Activated naive CD4-positive, alpha-beta T cell treated with anti-CD3 and anti-CD28 coated beads, Interleukin-2, amount 50 U/mL, for 24 hours (primary cell): ENCODE measurements around the gene NAA20.

Experiments
- H3K27ac Mint-ChIP-seq: one replicate; pipeline ENCODE4 v1.8.0; 2021; ENCODE audit warnings: mild to moderate bottlenecking, mixed read lengths
- H3K27me3 Mint-ChIP-seq: one replicate; pipeline ENCODE4 v1.8.0; 2021; ENCODE audit warnings: mixed read lengths
- H3K36me3 Mint-ChIP-seq: one replicate; pipeline ENCODE4 v1.8.0; 2021; ENCODE audit warnings: mixed read lengths
- H3K4me1 Mint-ChIP-seq: one replicate; pipeline ENCODE4 v1.8.0; 2021; ENCODE audit warnings: mixed read lengths
- H3K4me3 Mint-ChIP-seq: one replicate; pipeline ENCODE4 v1.8.0; 2021; ENCODE audit warnings: mild to moderate bottlenecking, mixed read lengths
- H3K9me3 Mint-ChIP-seq: one replicate; pipeline ENCODE4 v1.8.0; 2021; ENCODE audit warnings: mixed read lengths

The NAA20 gene

GRCh38 chr20:19978511-19979210 lies 38.5 kb upstream of the NAA20 start:
- Mint-ChIP-seq H3K27ac (no peak overlapping the region), H3K27me3 (peaks cover 1% of the 10 kb centered on the region), H3K4me1 (peaks cover 7% of the 10 kb centered on the region), H3K36me3 (no peaks in the 10 kb centered on the region), H3K9me3 (no peaks in the 10 kb centered on the region), H3K4me3 (no peak overlapping the region)

DNA sequence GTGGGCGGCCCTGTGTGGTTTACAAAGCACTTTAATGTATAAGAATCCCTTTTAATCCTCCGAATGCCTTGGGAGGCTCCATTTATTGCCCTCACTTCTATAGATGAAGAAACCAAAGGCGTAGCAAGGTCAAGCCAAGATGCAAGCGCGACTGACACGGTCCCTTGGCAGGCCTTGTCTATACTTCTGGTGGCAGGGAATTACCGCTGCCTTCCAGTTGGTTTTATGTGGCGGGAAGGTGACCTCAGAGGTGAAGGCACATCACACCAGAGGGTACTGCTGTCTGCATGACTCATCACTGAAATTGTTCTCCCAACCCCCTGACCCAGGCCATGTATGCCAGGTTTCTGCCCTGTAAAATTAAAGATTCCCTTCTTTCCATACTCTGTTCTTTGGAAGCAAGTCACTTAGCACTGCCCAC lies 36.1 kb upstream of the NAA20 start:
- Mint-ChIP-seq H3K4me3 (no peak overlapping the region), H3K4me1 (peaks cover 7% of the 10 kb centered on the region), H3K27me3 (peaks cover 1% of the 10 kb centered on the region), H3K36me3 (no peaks in the 10 kb centered on the region), H3K9me3 (no peaks in the 10 kb centered on the region), H3K27ac (no peak overlapping the region)

- Mint-ChIP-seq H3K4me3 (no peak overlapping the region), H3K4me1 (no peaks in the 10 kb centered on the region), H3K9me3 (no peaks in the 10 kb centered on the region), H3K27ac (no peak overlapping the region), H3K27me3 (peaks cover 3% of the 10 kb centered on the region), H3K36me3 (no peaks in the 10 kb centered on the region)
Measured at GRCh38 chr20:19986419-19986818, 30.7 kb upstream of the NAA20 start.

DNA sequence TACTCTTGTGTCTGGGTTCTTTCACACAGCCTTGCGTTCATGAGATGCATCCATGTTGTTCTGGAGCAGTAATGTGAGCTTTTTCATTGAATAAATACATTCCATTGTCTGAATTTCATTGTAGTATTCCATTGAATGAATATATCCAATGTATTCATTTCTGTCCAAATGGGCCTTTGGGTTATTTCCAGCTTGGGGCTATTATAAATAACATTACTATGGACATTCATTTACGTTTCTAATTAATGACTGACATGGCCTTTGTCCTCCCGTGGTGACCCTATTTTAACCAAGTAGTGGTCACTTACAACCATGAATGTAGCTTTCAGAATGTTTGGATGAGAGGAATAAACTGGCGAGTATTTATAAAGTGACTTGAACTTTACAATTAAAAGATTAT lies 30.1 kb upstream of the NAA20 start:
- Mint-ChIP-seq H3K27ac (no peak overlapping the region), H3K27me3 (peaks cover 3% of the 10 kb centered on the region), H3K36me3 (no peaks in the 10 kb centered on the region), H3K4me1 (no peaks in the 10 kb centered on the region), H3K9me3 (no peaks in the 10 kb centered on the region), H3K4me3 (no peak overlapping the region)

DNA sequence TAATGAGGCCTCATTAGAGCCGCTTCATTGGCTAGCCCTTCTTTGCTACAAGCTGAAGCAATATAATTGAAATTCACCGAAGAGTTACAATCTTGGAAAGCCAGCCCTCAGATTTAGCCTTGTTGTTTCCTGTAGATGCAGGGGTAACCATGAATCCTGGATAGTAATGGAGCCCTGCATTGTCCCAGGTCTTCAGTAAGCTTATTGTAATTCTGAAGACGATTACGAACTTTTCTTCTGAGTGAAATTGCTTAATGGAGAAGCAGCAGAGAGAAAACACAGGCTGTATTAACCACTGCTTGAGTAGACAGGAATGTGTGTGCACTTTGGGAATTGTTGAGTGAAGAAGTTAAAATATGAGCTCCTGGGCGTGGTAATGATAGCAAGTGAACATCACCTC lies 26.3 kb upstream of the NAA20 start:
- H3K27me3 Mint-ChIP-seq = peaks cover 7% of the 10 kb centered on the region
- no peaks in the 10 kb centered on the region for H3K4me1 Mint-ChIP-seq
- no peak overlapping the region for H3K27ac Mint-ChIP-seq
- H3K9me3 Mint-ChIP-seq = no peaks in the 10 kb centered on the region
- H3K36me3 Mint-ChIP-seq = no peaks in the 10 kb centered on the region
- H3K4me3 Mint-ChIP-seq = no peak overlapping the region

- Mint-ChIP-seq H3K27ac (no peak overlapping the region), H3K4me1 (no peaks in the 10 kb centered on the region), H3K27me3 (peaks cover 7% of the 10 kb centered on the region), H3K36me3 (no peaks in the 10 kb centered on the region), H3K4me3 (no peak overlapping the region), H3K9me3 (no peaks in the 10 kb centered on the region)
Measured at GRCh38 chr20:19991308-19991707, 25.9 kb upstream of the NAA20 start.

DNA sequence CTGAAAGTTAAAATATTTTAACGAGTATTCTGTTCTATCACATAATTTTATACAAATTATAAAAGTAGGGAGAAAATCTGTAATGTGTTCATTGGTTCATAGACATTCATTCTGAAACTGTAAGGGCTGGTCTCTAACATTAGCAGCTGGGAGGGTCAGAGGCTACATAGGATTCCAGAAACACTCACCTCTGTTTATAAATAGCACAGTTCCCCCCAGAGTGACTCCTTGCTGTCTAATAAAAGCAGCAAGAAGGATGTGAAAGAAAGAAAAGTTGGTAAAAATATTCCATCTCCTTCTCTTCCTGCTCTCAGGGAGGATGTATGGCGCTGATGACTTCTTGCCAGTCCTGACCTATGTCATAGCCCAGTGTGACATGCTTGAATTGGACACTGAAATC lies 25.3 kb upstream of the NAA20 start:
- H3K27me3 Mint-ChIP-seq = peaks cover 7% of the 10 kb centered on the region
- no peaks in the 10 kb centered on the region for H3K36me3 Mint-ChIP-seq
- no peaks in the 10 kb centered on the region for H3K4me1 Mint-ChIP-seq
- no peak overlapping the region for H3K27ac Mint-ChIP-seq
- H3K4me3 Mint-ChIP-seq = no peak overlapping the region
- H3K9me3 Mint-ChIP-seq = no peaks in the 10 kb centered on the region

- H3K27ac Mint-ChIP-seq = no peak overlapping the region
- peaks cover 8% of the 10 kb centered on the region for H3K27me3 Mint-ChIP-seq
- H3K4me3 Mint-ChIP-seq = no peak overlapping the region
- no peaks in the 10 kb centered on the region for H3K36me3 Mint-ChIP-seq
- no peaks in the 10 kb centered on the region for H3K9me3 Mint-ChIP-seq
- H3K4me1 Mint-ChIP-seq = no peaks in the 10 kb centered on the region
Measured at GRCh38 chr20:19992996-19993908, 23.9 kb upstream of the NAA20 start.

DNA sequence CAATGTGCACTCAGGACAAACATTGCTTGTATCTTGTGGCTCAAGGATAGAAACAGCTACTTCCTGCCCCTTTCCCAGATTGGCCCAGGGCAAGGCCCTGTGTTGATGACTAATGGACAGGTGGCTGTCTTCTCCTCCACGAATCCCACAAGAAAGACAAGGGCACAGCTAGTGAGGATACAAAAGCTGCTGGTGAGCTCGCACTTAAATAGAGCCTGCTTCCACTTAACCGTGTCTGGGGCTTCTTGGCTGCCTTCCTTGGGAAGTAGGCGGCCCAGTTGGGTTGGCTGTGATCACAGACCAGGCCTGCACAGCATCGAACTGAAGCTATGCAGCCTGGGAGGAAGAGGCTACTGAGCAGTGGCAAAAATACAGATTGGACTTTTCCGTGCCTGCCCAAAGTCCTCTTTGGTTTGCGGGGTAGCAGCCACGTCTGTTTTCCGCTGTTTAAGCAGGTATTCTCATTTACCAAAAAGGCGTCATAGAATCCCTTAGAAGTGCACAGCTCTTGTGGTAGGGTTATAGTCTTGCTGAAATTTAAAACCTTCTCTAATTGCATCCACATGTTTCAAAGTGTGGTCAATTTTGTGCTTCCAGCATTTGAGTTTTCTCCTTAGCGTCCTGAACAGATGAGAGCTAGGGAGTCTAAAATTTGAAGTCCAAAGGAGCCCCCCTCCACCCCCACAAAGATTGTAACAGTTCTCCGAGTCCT lies 23.0 kb upstream of the NAA20 start:
- no peak overlapping the region for H3K4me3 Mint-ChIP-seq
- H3K27me3 Mint-ChIP-seq = peaks cover 6% of the 10 kb centered on the region
- no peaks in the 10 kb centered on the region for H3K9me3 Mint-ChIP-seq
- no peaks in the 10 kb centered on the region for H3K4me1 Mint-ChIP-seq
- no peaks in the 10 kb centered on the region for H3K36me3 Mint-ChIP-seq
- no peak overlapping the region for H3K27ac Mint-ChIP-seq

DNA sequence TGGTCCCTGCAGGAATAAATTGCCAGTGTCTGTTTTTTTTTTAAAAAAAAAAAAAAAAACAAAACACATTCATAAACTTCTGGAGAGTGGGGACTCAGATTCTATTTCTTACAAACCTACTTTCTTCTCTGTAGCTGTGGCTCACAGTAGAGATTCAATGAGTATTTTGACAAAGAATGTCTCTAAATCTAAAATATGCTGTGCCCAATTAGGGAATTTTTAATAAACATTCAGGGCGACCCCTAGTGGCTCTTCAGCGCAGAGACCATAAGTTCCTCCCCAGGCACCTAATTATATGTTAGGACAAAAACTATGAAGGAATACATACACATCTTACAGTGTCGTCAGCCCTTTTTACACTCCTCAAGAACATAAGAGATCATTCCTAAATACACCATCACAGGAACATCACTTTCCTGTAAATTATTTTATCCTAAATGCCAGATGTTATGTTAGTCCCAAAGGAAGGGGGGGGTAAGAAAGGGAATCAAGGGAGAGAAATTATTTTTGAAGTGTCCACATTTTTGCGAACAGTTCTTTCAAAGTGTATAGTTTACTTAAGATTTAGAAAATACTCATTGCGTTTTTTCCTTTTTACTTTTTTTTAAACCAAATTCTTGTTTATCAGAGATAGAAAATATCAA lies 21.8 kb upstream of the NAA20 start:
- Mint-ChIP-seq H3K36me3 (no peaks in the 10 kb centered on the region), H3K27me3 (peaks cover 6% of the 10 kb centered on the region), H3K4me3 (no peak overlapping the region), H3K27ac (no peak overlapping the region), H3K4me1 (no peaks in the 10 kb centered on the region), H3K9me3 (no peaks in the 10 kb centered on the region)

- H3K4me1 Mint-ChIP-seq = no peaks in the 10 kb centered on the region
- H3K36me3 Mint-ChIP-seq = no peaks in the 10 kb centered on the region
- H3K27ac Mint-ChIP-seq = no peak overlapping the region
- no peaks in the 10 kb centered on the region for H3K9me3 Mint-ChIP-seq
- H3K27me3 Mint-ChIP-seq = peaks cover 6% of the 10 kb centered on the region
- H3K4me3 Mint-ChIP-seq = no peak overlapping the region
Measured at GRCh38 chr20:19996222-19996621, 20.9 kb upstream of the NAA20 start.

DNA sequence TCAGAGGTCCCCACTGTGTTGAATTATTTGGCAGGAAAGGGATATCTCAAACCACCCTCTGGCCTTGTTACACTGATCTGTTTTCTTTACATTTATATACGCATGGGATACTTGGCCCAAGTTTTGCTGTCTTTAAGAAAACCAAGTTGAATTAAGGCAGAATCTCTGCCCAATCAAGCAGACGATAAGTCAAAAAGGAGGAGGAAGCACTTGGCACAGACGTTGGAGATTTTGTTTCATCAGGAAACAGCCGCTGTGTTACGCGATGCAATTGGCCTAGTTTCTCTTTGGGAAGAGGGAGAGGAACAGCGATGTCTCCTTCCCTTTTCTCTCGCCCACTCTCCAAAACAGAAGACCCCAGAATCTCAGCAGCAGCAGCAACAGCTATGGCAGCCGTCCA lies 20.2 kb upstream of the NAA20 start:
- H3K9me3 Mint-ChIP-seq = no peaks in the 10 kb centered on the region
- no peak overlapping the region for H3K4me3 Mint-ChIP-seq
- no peaks in the 10 kb centered on the region for H3K36me3 Mint-ChIP-seq
- no peaks in the 10 kb centered on the region for H3K4me1 Mint-ChIP-seq
- H3K27me3 Mint-ChIP-seq = peaks cover 6% of the 10 kb centered on the region
- no peak overlapping the region for H3K27ac Mint-ChIP-seq

DNA sequence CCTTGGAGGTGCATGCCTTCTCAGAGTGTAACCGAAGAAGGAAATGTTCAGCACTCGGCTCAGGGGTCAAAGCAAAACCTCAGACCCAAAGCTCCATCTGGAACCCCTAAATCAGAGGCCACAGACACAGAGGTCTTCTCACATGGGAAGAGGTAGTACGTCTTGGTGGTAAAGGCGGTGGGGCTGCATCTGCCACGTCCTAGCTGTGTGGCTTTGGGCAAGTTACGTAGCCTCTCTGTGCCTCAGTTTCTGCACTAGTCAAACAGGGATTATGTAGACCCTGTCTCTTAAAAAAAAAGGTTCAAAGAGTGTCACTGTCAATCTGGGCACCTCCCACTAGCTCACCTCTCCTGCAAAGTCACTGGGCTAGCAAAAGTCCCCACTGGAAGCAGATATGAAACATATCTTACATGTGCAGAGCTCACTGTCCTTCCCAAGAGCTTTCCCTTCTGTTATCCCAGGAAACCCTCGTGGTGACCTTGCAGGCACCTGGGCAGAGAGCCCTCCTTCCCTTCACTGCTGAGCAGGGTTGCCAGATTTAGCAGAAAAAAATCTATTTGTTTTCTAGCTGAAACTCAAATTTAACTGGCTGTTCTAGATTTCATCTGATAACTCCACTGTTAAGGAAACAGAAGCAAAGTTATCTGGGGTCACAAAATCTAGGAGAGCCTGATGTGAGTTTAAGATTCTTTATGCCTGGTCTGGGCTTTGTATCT lies 18.0 kb upstream of the NAA20 start:
- H3K9me3 Mint-ChIP-seq = no peaks in the 10 kb centered on the region
- H3K27ac Mint-ChIP-seq = no peak overlapping the region
- H3K4me1 Mint-ChIP-seq = peaks cover 16% of the 10 kb centered on the region
- no peaks in the 10 kb centered on the region for H3K36me3 Mint-ChIP-seq
- H3K27me3 Mint-ChIP-seq = peaks cover 12% of the 10 kb centered on the region
- H3K4me3 Mint-ChIP-seq = no peak overlapping the region

- Mint-ChIP-seq H3K4me1 (peaks cover 16% of the 10 kb centered on the region), H3K9me3 (no peaks in the 10 kb centered on the region), H3K4me3 (no peak overlapping the region), H3K27me3 (peaks cover 12% of the 10 kb centered on the region), H3K27ac (no peak overlapping the region), H3K36me3 (no peaks in the 10 kb centered on the region)
Measured at GRCh38 chr20:20000211-20000968, 16.8 kb upstream of the NAA20 start.
